Keratinocyte (primary cell): ENCODE results near the gene OGFRL1.

Experiments
- CTCF ChIP-seq, 3 experiments: IDR thresholded peaks in 1 of 3; conservative IDR thresholded peaks in 1 of 3; optimal IDR thresholded peaks in 1 of 3; 2 replicates in 2 of 3; 3 replicates in 1 of 3; pipeline versions ENCODE3 to v1.5.1; 2011; ENCODE audit warnings: low read length in 3 of 3, mild to moderate bottlenecking in 3 of 3, moderate library complexity in 2 of 3, control low read depth in 1 of 3, inconsistent platforms in 1 of 3; ENCODE audit not compliant: insufficient read depth in 2 of 3; ENCODE audit errors: extremely low read depth in 1 of 3
- EZH2 ChIP-seq: IDR thresholded peaks from one replicate; pipeline ENCODE4 v1.6.1; 2012; ENCODE audit warnings: inconsistent platforms, mild to moderate bottlenecking, low read length, moderate library complexity

- TF ChIP-seq CTCF (optimal IDR thresholded peaks at IDR 0.05 in 1 of 3, IDR thresholded peaks at IDR 0.05 in 1 of 3, conservative IDR thresholded peaks at IDR 0.05 in 1 of 3; ENCODE audit: extremely low read depth in 1 of 3, insufficient read depth in 2 of 3, low read length in 3 of 3): no peak
- TF ChIP-seq EZH2: no peak
Measured at GRCh38 chr6:71258078-71258866, 30.3 kb upstream of the OGFRL1 start.
